HCT116 (cell line): ENCODE measurements around the gene MAGOHB.

Source experiments
- EZH2 ChIP-seq: fragments of 200-600 bp; sonication (generic); IDR thresholded peaks from 2 replicates; pipeline ENCODE4 v1.6.1; 2017; ENCODE audit warnings: antibody characterized with exemption, mixed run types
- POLR2AphosphoS5 ChIP-seq: IDR thresholded peaks from 2 replicates; pipeline ENCODE4 v1.6.1; 2011; ENCODE audit warnings: mild to moderate bottlenecking, low read depth, low read length, moderate library complexity
- SP1 ChIP-seq: IDR thresholded peaks from 2 replicates; pipeline ENCODE4 v1.6.1; 2012; ENCODE audit warnings: low read depth
- SRF ChIP-seq: IDR thresholded peaks from 2 replicates; pipeline ENCODE4 v1.6.1; 2012; ENCODE audit warnings: low read depth
- ZNF274 ChIP-seq: fragments of 200-500 bp; sonication (Bioruptor generic); IDR thresholded peaks from 2 replicates; pipeline ENCODE4 v1.6.1; 2014; ENCODE audit warnings: mild to moderate bottlenecking, low read depth, low read length, inconsistent platforms
- TF ChIP-seq, protein P1 (sequence below), 3 experiments: fragments of 200-600 bp in 1 of 3; sonication (generic) in 1 of 3; IDR thresholded peaks in 2 of 3; conservative IDR thresholded peaks in 1 of 3; 2 replicates each; pipeline ENCODE4 v1.5.1; 2012 to 2017; ENCODE audit warnings: low read depth in 2 of 3, low read length in 2 of 3, antibody characterized with exemption in 1 of 3, borderline replicate concordance in 1 of 3, control low read depth in 1 of 3, mild to moderate bottlenecking in 1 of 3, mixed read lengths in 1 of 3, mixed run types in 1 of 3, moderate library complexity in 1 of 3; ENCODE audit not compliant: insufficient read depth in 1 of 3
- TF ChIP-seq, protein P2 (sequence below): IDR thresholded peaks from 2 replicates; pipeline ENCODE4 v1.6.1; 2012
- TF ChIP-seq, protein P3 (sequence below): IDR thresholded peaks from 2 replicates; pipeline ENCODE4 v1.6.1; 2012; ENCODE audit warnings: low read depth
- TF ChIP-seq, protein P4 (sequence below): IDR thresholded peaks from 2 replicates; pipeline ENCODE4 v1.6.1; 2011; ENCODE audit warnings: mild to moderate bottlenecking, low read length, moderate library complexity; ENCODE audit not compliant: insufficient replicate concordance; ENCODE audit errors: extremely low read depth

- TF ChIP-seq SP1 (no peak), EZH2 (no peak), POLR2AphosphoS5 (no peak), SRF (no peak), ZNF274 (no peak)
- TF ChIP-seq, protein P1, sequence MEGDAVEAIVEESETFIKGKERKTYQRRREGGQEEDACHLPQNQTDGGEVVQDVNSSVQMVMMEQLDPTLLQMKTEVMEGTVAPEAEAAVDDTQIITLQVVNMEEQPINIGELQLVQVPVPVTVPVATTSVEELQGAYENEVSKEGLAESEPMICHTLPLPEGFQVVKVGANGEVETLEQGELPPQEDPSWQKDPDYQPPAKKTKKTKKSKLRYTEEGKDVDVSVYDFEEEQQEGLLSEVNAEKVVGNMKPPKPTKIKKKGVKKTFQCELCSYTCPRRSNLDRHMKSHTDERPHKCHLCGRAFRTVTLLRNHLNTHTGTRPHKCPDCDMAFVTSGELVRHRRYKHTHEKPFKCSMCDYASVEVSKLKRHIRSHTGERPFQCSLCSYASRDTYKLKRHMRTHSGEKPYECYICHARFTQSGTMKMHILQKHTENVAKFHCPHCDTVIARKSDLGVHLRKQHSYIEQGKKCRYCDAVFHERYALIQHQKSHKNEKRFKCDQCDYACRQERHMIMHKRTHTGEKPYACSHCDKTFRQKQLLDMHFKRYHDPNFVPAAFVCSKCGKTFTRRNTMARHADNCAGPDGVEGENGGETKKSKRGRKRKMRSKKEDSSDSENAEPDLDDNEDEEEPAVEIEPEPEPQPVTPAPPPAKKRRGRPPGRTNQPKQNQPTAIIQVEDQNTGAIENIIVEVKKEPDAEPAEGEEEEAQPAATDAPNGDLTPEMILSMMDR (IDR thresholded peaks at IDR 0.05 in 2 of 3, conservative IDR thresholded peaks at IDR 0.05 in 1 of 3; ENCODE audit: borderline replicate concordance in 1 of 3, insufficient read depth in 1 of 3, low read depth in 2 of 3, low read length in 2 of 3) = no peak
- TF ChIP-seq, protein P2, sequence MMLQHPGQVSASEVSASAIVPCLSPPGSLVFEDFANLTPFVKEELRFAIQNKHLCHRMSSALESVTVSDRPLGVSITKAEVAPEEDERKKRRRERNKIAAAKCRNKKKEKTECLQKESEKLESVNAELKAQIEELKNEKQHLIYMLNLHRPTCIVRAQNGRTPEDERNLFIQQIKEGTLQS = no peak
- TF ChIP-seq, protein P3, sequence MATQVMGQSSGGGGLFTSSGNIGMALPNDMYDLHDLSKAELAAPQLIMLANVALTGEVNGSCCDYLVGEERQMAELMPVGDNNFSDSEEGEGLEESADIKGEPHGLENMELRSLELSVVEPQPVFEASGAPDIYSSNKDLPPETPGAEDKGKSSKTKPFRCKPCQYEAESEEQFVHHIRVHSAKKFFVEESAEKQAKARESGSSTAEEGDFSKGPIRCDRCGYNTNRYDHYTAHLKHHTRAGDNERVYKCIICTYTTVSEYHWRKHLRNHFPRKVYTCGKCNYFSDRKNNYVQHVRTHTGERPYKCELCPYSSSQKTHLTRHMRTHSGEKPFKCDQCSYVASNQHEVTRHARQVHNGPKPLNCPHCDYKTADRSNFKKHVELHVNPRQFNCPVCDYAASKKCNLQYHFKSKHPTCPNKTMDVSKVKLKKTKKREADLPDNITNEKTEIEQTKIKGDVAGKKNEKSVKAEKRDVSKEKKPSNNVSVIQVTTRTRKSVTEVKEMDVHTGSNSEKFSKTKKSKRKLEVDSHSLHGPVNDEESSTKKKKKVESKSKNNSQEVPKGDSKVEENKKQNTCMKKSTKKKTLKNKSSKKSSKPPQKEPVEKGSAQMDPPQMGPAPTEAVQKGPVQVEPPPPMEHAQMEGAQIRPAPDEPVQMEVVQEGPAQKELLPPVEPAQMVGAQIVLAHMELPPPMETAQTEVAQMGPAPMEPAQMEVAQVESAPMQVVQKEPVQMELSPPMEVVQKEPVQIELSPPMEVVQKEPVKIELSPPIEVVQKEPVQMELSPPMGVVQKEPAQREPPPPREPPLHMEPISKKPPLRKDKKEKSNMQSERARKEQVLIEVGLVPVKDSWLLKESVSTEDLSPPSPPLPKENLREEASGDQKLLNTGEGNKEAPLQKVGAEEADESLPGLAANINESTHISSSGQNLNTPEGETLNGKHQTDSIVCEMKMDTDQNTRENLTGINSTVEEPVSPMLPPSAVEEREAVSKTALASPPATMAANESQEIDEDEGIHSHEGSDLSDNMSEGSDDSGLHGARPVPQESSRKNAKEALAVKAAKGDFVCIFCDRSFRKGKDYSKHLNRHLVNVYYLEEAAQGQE = no peak
- TF ChIP-seq, protein P4, sequence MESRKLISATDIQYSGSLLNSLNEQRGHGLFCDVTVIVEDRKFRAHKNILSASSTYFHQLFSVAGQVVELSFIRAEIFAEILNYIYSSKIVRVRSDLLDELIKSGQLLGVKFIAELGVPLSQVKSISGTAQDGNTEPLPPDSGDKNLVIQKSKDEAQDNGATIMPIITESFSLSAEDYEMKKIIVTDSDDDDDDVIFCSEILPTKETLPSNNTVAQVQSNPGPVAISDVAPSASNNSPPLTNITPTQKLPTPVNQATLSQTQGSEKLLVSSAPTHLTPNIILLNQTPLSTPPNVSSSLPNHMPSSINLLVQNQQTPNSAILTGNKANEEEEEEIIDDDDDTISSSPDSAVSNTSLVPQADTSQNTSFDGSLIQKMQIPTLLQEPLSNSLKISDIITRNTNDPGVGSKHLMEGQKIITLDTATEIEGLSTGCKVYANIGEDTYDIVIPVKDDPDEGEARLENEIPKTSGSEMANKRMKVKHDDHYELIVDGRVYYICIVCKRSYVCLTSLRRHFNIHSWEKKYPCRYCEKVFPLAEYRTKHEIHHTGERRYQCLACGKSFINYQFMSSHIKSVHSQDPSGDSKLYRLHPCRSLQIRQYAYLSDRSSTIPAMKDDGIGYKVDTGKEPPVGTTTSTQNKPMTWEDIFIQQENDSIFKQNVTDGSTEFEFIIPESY = no peak
These were observed 21.9 kb upstream of the MAGOHB start for GRCh38 chr12:10635306-10635705.
